Prostate gland (tissue), 2 donors: Measurements from ENCODE around the gene UBR2.

Experiments
- CTCF ChIP-seq, 4 experiments: fragments of 200-600 bp in 2 of 4; fragments of 450-650 bp in 2 of 4; sonication (generic) in 2 of 4; IDR thresholded peaks; 1 replicate in 3 of 4; 2 replicates in 1 of 4; pipeline ENCODE4 v1.5.1; 2016 to 2019; ENCODE audit warnings: antibody characterized with exemption in 4 of 4, mild to moderate bottlenecking in 2 of 4, moderate library complexity in 2 of 4
- POLR2A ChIP-seq: fragments of 450-650 bp; IDR thresholded peaks from one replicate; pipeline ENCODE4 v1.6.1; 2016; ENCODE audit warnings: antibody characterized with exemption, mild to moderate bottlenecking
- POLR2AphosphoS5 ChIP-seq: sonication (generic); formaldehyde crosslinking; IDR thresholded peaks from one replicate; pipeline ENCODE4 v1.6.1; 2017; ENCODE audit warnings: antibody characterized with exemption

GRCh38 chr6:42692137-42692911, 128.5 kb downstream of the UBR2 start:
- no peak for TF ChIP-seq POLR2A
- TF ChIP-seq CTCF (IDR thresholded peaks at IDR 0.05): no peak
- peak; percentile 52 for TF ChIP-seq POLR2AphosphoS5
